Osteocyte (in vitro differentiated cells): ENCODE measurements around the gene HSD11B1. TPM values are rescaled to one million over a fixed set of nuclear protein-coding genes. Genes with fewer than 3 reads are reported as not detected.

Experiments used
- DNase-seq: peaks from one replicate; pipeline ENCODE4 v3.0.0; 2021; ENCODE audit warnings: mixed read lengths; ENCODE audit not compliant: unreplicated experiment; ENCODE audit errors: extremely low spot score
- H3K27ac Mint-ChIP-seq: one replicate; pipeline ENCODE4 v1.8.0; 2021; ENCODE audit warnings: mild to moderate bottlenecking, mixed read lengths; ENCODE audit not compliant: unreplicated experiment
- H3K27me3 Mint-ChIP-seq: one replicate; pipeline ENCODE4 v1.8.0; 2021; ENCODE audit warnings: mixed read lengths; ENCODE audit not compliant: unreplicated experiment
- H3K36me3 Mint-ChIP-seq: one replicate; pipeline ENCODE4 v1.8.0; 2021; ENCODE audit warnings: mixed read lengths; ENCODE audit not compliant: unreplicated experiment
- H3K4me1 Mint-ChIP-seq: one replicate; pipeline ENCODE4 v1.8.0; 2021; ENCODE audit warnings: mixed read lengths; ENCODE audit not compliant: unreplicated experiment
- H3K4me3 Mint-ChIP-seq: one replicate; pipeline ENCODE4 v1.8.0; 2021; ENCODE audit warnings: mild to moderate bottlenecking, moderate library complexity, mixed read lengths; ENCODE audit not compliant: unreplicated experiment
- H3K9me3 Mint-ChIP-seq: one replicate; pipeline ENCODE4 v1.8.0; 2021; ENCODE audit warnings: mixed read lengths; ENCODE audit not compliant: unreplicated experiment
- CTCF ChIP-seq: fragments of 200-600 bp; sonication (generic); IDR thresholded peaks from 2 replicates; pipeline ENCODE4 v1.5.0; 2021; ENCODE audit warnings: antibody characterized with exemption, mild to moderate bottlenecking, moderate library complexity
- total RNA-seq: library from RNA; stranded (reverse); gene quantifications from 2 replicates; pipeline ENCODE4 v1.2.1, GENCODE V29; 2021

The HSD11B1 gene
- total RNA-seq, 1 donor from 2014 or later: not detected

- Mint-ChIP-seq H3K4me1 (peaks cover 7% of the 10 kb centered on the region), H3K27me3 (peaks cover 65% of the 10 kb centered on the region), H3K4me3 (no peak overlapping the region), H3K9me3 (no peaks in the 10 kb centered on the region), H3K36me3 (no peaks in the 10 kb centered on the region), H3K27ac (no peak overlapping the region)
- no peak for TF ChIP-seq CTCF
- no peak for DNase-seq
Observed at GRCh38 chr1:209759829-209760359, 55.2 kb downstream of the HSD11B1 start.

GRCh38 chr1:209761011-209761635, 56.5 kb downstream of the HSD11B1 start:
- Mint-ChIP-seq H3K4me3 (no peak overlapping the region), H3K27me3 (peaks cover 53% of the 10 kb centered on the region), H3K9me3 (no peaks in the 10 kb centered on the region), H3K4me1 (peaks cover 7% of the 10 kb centered on the region), H3K36me3 (no peaks in the 10 kb centered on the region), H3K27ac (no peak overlapping the region)
- no peak for TF ChIP-seq CTCF
- no peak for DNase-seq

GRCh38 chr1:209766051-209766450, 61.4 kb downstream of the HSD11B1 start:
- Mint-ChIP-seq H3K4me1 (no peaks in the 10 kb centered on the region), H3K9me3 (no peaks in the 10 kb centered on the region), H3K27ac (no peak overlapping the region), H3K27me3 (peaks cover 26% of the 10 kb centered on the region), H3K36me3 (no peaks in the 10 kb centered on the region), H3K4me3 (no peak overlapping the region)
- DNase-seq: no peak
- no peak for TF ChIP-seq CTCF

- peaks cover 18% of the 10 kb centered on the region for H3K27me3 Mint-ChIP-seq
- H3K9me3 Mint-ChIP-seq: no peaks in the 10 kb centered on the region
- no peaks in the 10 kb centered on the region for H3K36me3 Mint-ChIP-seq
- no peaks in the 10 kb centered on the region for H3K4me1 Mint-ChIP-seq
- H3K27ac Mint-ChIP-seq: no peak overlapping the region
- no peak for DNase-seq
- TF ChIP-seq CTCF: no peak
- no peak overlapping the region for H3K4me3 Mint-ChIP-seq
Observed at GRCh38 chr1:209767096-209767495, 62.5 kb downstream of the HSD11B1 start.

- no peak overlapping the region for H3K27ac Mint-ChIP-seq
- H3K4me3 Mint-ChIP-seq: no peak overlapping the region
- TF ChIP-seq CTCF: no peak
Observed at GRCh38 chr1:209767706-209768105, 63.1 kb downstream of the HSD11B1 start.

More at GRCh38 chr1:209767706-209768105, 63.1 kb downstream of the HSD11B1 start:
- Mint-ChIP-seq H3K4me1 (no peaks in the 10 kb centered on the region), H3K36me3 (no peaks in the 10 kb centered on the region), H3K9me3 (no peaks in the 10 kb centered on the region), H3K27me3 (peaks cover 12% of the 10 kb centered on the region)
- no peak for DNase-seq
